ENCODE measurements around the gene SAA4.

Gene SAA4

GRCh38 chr11:18236664-18237356 is at the start of gene SAA4:
Gene SAA4, minus strand, starts transcription at chr11:18236802. Its CDS starts 876 bp downstream, at chr11:18235926.
- TF ChIP-seq CTCF (IDR thresholded peaks at IDR 0.05; ENCODE audit: poor library complexity, severe bottlenecking): no peak
- H3K36me3 ChIP-seq (ENCODE audit: low read depth): no peaks in the 10 kb centered on the region
- no peak within 1 kb of the TSS for H3K4me3 ChIP-seq (ENCODE audit: severe bottlenecking)
- H3K27me3 ChIP-seq (ENCODE audit: insufficient read depth, poor library complexity, severe bottlenecking): no peaks in the 10 kb centered on the region
- no peak for ATAC-seq (ENCODE audit: low read depth)
- no peak within 1 kb of the TSS for H3K27ac ChIP-seq (ENCODE audit: poor library complexity, severe bottlenecking)
- H3K4me1 ChIP-seq (ENCODE audit: insufficient read depth, poor library complexity, severe bottlenecking): no peaks in the 10 kb centered on the region
- H3K9me3 ChIP-seq (ENCODE audit: severe bottlenecking): no peaks in the 10 kb centered on the region
- DNase-seq (ENCODE audit: low spot score): no peak

- Histone ChIP-seq H3K4me1 (ENCODE audit: insufficient read depth, poor library complexity, severe bottlenecking) (no peaks in the 10 kb centered on the region), H3K27ac (ENCODE audit: poor library complexity, severe bottlenecking) (no peak overlapping the region), H3K9me3 (ENCODE audit: severe bottlenecking) (no peaks in the 10 kb centered on the region), H3K4me3 (ENCODE audit: severe bottlenecking) (no peak overlapping the region), H3K27me3 (ENCODE audit: insufficient read depth, poor library complexity, severe bottlenecking) (no peaks in the 10 kb centered on the region), H3K36me3 (ENCODE audit: low read depth) (peaks cover 74% of the 10 kb centered on the region)
- TF ChIP-seq CTCF (IDR thresholded peaks at IDR 0.05; ENCODE audit: poor library complexity, severe bottlenecking): no peak
- DNase-seq (ENCODE audit: low spot score) (no peak), ATAC-seq (ENCODE audit: low read depth) (no peak)
Measured at GRCh38 chr11:18285841-18286240, 49.2 kb upstream of the SAA4 start.

- Histone ChIP-seq H3K9me3 (ENCODE audit: severe bottlenecking) (no peaks in the 10 kb centered on the region), H3K4me1 (ENCODE audit: insufficient read depth, poor library complexity, severe bottlenecking) (no peaks in the 10 kb centered on the region), H3K27me3 (ENCODE audit: insufficient read depth, poor library complexity, severe bottlenecking) (no peaks in the 10 kb centered on the region), H3K36me3 (ENCODE audit: low read depth) (peaks cover 75% of the 10 kb centered on the region), H3K27ac (ENCODE audit: poor library complexity, severe bottlenecking) (no peak overlapping the region), H3K4me3 (ENCODE audit: severe bottlenecking) (no peak overlapping the region)
- ATAC-seq (ENCODE audit: low read depth): no peak
- no peak for DNase-seq (ENCODE audit: low spot score)
- TF ChIP-seq CTCF (IDR thresholded peaks at IDR 0.05; ENCODE audit: poor library complexity, severe bottlenecking): no peak
Measured at GRCh38 chr11:18282626-18283025, 46.0 kb upstream of the SAA4 start.

GRCh38 chr11:18280438-18281045 is 43.9 kb upstream of the SAA4 start:
- H3K27me3 ChIP-seq (ENCODE audit: insufficient read depth, poor library complexity, severe bottlenecking): no peaks in the 10 kb centered on the region
- ATAC-seq (ENCODE audit: low read depth): no peak
- DNase-seq (ENCODE audit: low spot score): no peak

More at GRCh38 chr11:18280438-18281045, 43.9 kb upstream of the SAA4 start:
- no peaks in the 10 kb centered on the region for H3K4me1 ChIP-seq (ENCODE audit: insufficient read depth, poor library complexity, severe bottlenecking)
- H3K9me3 ChIP-seq (ENCODE audit: severe bottlenecking): no peaks in the 10 kb centered on the region
- no peak overlapping the region for H3K27ac ChIP-seq (ENCODE audit: poor library complexity, severe bottlenecking)
- H3K36me3 ChIP-seq (ENCODE audit: low read depth): peaks cover 54% of the 10 kb centered on the region
- H3K4me3 ChIP-seq (ENCODE audit: severe bottlenecking): no peak overlapping the region
- TF ChIP-seq CTCF (IDR thresholded peaks at IDR 0.05; ENCODE audit: poor library complexity, severe bottlenecking): no peak

All from RWPE2 (cell line).